Measurements from ENCODE around the gene ZNF524. TPM values are rescaled to one million over a fixed set of nuclear protein-coding genes. Genes with fewer than 3 reads are reported as not detected.

Gene ZNF524
- total RNA-seq, 3 donors from 2014 or later (not counting 1 experiment from before 2014, with no cell fraction given), result 9.2 to 12.6 (median 12.5) TPM

- Mint-ChIP-seq H3K27ac (peak overlapping the region in 1 of 2 donors; percentile 53), H3K4me1 (peaks cover 61 to 72% of the 10 kb centered on the region in 2 donors), H3K27me3 (ENCODE audit: low read depth in 2 of 2) (no peaks in the 10 kb centered on the region), H3K36me3 (no peaks in the 10 kb centered on the region), H3K4me3 (peak overlapping the region; percentile 55), H3K9me3 (no peaks in the 10 kb centered on the region)
- no peaks in the 10 kb centered on the region for H3K36me3 ChIP-seq (ENCODE audit: control insufficient read depth, insufficient read depth, low read length)
- no peak overlapping the region for H3K27ac ChIP-seq (ENCODE audit: low read length)
- no peaks in the 10 kb centered on the region for H3K9me3 ChIP-seq (ENCODE audit: control insufficient read depth, insufficient read depth, low read length)
- intact Hi-C loops (cut with micrococcal nuclease), result loop anchor here (10.0 kb wide), 1 partner anchor 166 kb away; no protein-coding TSS in a partner anchor
- DNase-seq, result peak in 1 of 2 donors; percentile 81
- 77% methylated on average over 5 of the region's 6 CpGs for WGBS (ENCODE audit: insufficient coverage)
- no peak overlapping the region for H3K4me3 ChIP-seq (ENCODE audit: low read length)
- H3K27me3 ChIP-seq (ENCODE audit: control insufficient read depth, insufficient read depth, low read length), result no peaks in the 10 kb centered on the region
- peaks cover 76% of the 10 kb centered on the region for H3K4me1 ChIP-seq (ENCODE audit: control insufficient read depth, insufficient read depth, low read length)
- peak; percentile 42 for TF ChIP-seq CTCF (IDR thresholded peaks at IDR 0.05)
- ATAC-seq, result peak; percentile 16 to 45 (median 26)
These were observed 38.8 kb downstream of the ZNF524 start for GRCh38 chr19:55638864-55639359.

DNA sequence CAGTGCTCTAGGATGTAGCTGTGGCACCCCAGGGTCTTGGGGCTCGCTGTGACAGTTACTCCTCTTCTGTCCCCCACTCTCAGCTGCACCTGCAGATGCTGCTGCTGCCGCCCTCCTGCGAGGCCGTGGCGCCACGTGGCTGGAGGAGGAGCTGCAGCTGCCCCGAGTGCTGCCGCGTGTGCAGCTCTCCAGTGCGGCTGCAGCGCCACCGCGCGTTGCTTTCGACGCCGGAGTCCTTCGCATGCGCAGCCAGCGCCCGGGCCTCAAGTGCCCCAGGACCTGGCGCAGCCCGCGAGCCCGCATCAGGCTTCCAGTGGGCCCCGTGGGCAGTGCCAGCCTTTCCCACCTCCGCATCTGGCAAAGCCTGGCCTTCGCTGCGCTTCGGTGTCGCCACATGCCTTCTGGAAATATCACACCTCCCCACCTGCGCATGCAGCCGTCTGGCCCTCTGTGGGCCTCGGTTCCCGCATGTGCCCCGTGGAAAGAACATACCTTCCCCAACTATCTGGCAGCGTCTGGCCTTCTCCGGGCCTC is 40.0 kb downstream of the ZNF524 start:
- H3K27me3 ChIP-seq (ENCODE audit: control insufficient read depth, insufficient read depth, low read length), result no peaks in the 10 kb centered on the region
- H3K4me3 Mint-ChIP-seq, result peak overlapping the region; percentile 74
- ATAC-seq, result peak; percentile 39 to 62 (median 58)
- intact Hi-C loops (cut with micrococcal nuclease), result loop anchor here (5.0 kb wide), 1 partner anchor 33 kb away; the partner anchor contains the start of gene ZNF865
- peaks cover 7% of the 10 kb centered on the region for H3K36me3 ChIP-seq (ENCODE audit: control insufficient read depth, insufficient read depth, low read length)
- H3K27ac Mint-ChIP-seq, result peak overlapping the region; percentile 76 to 96
- H3K27me3 Mint-ChIP-seq (ENCODE audit: low read depth in 2 of 2), result no peaks in the 10 kb centered on the region
- peak overlapping the region; percentile 34 for H3K4me3 ChIP-seq (ENCODE audit: low read length)
- H3K9me3 Mint-ChIP-seq, result no peaks in the 10 kb centered on the region
- peak; percentile 57 for TF ChIP-seq CTCF (IDR thresholded peaks at IDR 0.05)
- H3K27ac ChIP-seq (ENCODE audit: low read length), result peak overlapping the region; percentile 76
- no peaks in the 10 kb centered on the region for H3K9me3 ChIP-seq (ENCODE audit: control insufficient read depth, insufficient read depth, low read length)
- DNase-seq, result peak; percentile 63 to 92
- no peaks in the 10 kb centered on the region for H3K36me3 Mint-ChIP-seq
- H3K4me1 Mint-ChIP-seq, result peaks cover 53 to 74% of the 10 kb centered on the region in 2 donors
- H3K4me1 ChIP-seq (ENCODE audit: control insufficient read depth, insufficient read depth, low read length), result peaks cover 77% of the 10 kb centered on the region
- WGBS (ENCODE audit: insufficient coverage), result 35% methylated on average over 38 of the region's 38 CpGs

- no peak for TF ChIP-seq CTCF (IDR thresholded peaks at IDR 0.05)
- Histone ChIP-seq H3K4me1 (ENCODE audit: control insufficient read depth, insufficient read depth, low read length) (peaks cover 70% of the 10 kb centered on the region), H3K36me3 (ENCODE audit: control insufficient read depth, insufficient read depth, low read length) (peaks cover 13% of the 10 kb centered on the region), H3K4me3 (ENCODE audit: low read length) (peak within 1 kb of the TSS; percentile 60), H3K27me3 (ENCODE audit: control insufficient read depth, insufficient read depth, low read length) (no peaks in the 10 kb centered on the region), H3K27ac (ENCODE audit: low read length) (peak within 1 kb of the TSS; percentile 76), H3K9me3 (ENCODE audit: control insufficient read depth, insufficient read depth, low read length) (no peaks in the 10 kb centered on the region)
- H3K4me3 Mint-ChIP-seq, result peak within 1 kb of the TSS; percentile 88
- H3K36me3 Mint-ChIP-seq, result no peaks in the 10 kb centered on the region
- DNase-seq, result peak; percentile 59 to 76
- under 1% methylated on average over 89 of the region's 89 CpGs for WGBS (ENCODE audit: insufficient coverage)
- H3K9me3 Mint-ChIP-seq, result no peaks in the 10 kb centered on the region
- intact Hi-C loops (cut with micrococcal nuclease), result loop anchor here (5.0 kb wide), 1 partner anchor 34 kb away; the partner anchor contains the start of gene ZNF865
- ATAC-seq, result peak; percentile 38 to 53 (median 43)
- peaks cover 47 to 67% of the 10 kb centered on the region in 2 donors for H3K4me1 Mint-ChIP-seq
- peak within 1 kb of the TSS; percentile 76 to 96 for H3K27ac Mint-ChIP-seq
- H3K27me3 Mint-ChIP-seq (ENCODE audit: low read depth in 2 of 2), result no peaks in the 10 kb centered on the region
These were observed 40.7 kb downstream of the ZNF524 start, which contains the start of gene ZNF580 for GRCh38 chr19:55640577-55641425. Gene ZNF580 (plus strand): TSS chr19:55641002. CDS start chr19:55642509, 1,507 bp downstream.
